HG03342 (cell line): ENCODE measurements around the gene SORCS1.

Source experiments
- ATAC-seq: cut with Tn5 transposase; IDR thresholded peaks from one replicate; pipeline ENCODE4 v1.9.1; 2021; ENCODE audit warnings: mild to moderate bottlenecking, moderate library complexity; ENCODE audit not compliant: unreplicated experiment

Gene SORCS1

DNA sequence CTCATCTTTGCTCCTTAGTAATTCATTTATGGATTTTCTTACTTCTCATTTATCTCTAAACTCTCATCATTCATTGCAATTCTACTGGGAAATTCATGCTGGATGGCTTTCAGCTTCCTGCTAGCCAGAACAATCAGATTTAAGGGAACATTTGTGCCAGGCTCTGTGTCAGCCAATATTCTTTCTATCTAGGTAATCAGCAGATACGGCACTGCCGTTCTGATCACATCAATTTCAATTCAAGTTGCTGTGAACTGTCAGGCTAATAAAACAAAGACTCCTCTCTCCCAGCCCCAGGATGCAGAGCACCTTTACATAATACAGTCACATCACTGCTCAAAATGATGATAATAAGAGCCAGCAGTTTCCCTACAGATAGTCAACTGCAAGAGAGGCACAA is 468.3 kb downstream of the SORCS1 start:
- ATAC-seq = no peak

DNA sequence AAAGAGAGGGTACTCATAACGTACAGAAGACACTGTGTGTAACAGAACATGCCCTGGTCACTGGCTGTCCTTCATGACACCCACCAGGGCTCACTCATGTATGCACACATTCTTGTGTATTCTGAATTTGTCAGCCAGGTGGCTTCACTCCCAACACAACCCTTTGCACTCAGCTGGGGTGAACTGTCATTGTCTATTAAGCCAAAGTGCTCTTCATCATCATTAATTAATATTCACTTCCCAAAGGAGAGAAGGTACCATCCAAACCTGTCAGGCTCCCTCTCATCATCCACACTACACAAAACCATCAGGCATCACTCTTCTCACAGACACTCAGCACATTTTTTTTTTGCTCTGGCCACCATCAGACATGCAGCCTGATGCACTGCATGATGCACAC is 469.8 kb downstream of the SORCS1 start:
- no peak for ATAC-seq

DNA sequence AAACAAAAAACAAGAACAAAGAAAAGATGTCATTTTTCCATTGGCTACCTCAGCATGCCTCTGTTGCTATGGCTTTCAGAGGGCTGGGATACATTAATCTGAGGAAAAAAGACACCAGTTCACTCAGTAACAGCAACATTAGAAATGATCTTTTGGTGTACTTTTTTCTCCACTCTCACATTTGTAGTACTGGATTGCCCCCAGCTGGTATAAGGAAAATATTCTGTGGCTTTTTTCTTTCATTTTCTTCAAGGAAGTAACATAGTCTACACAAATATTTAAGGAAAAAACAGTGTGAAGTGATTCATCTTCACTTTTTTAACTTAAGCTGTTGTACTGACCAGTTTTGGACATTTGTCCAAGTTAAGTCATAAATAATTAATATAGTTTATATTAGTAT is 482.3 kb downstream of the SORCS1 start:
- no peak for ATAC-seq

DNA sequence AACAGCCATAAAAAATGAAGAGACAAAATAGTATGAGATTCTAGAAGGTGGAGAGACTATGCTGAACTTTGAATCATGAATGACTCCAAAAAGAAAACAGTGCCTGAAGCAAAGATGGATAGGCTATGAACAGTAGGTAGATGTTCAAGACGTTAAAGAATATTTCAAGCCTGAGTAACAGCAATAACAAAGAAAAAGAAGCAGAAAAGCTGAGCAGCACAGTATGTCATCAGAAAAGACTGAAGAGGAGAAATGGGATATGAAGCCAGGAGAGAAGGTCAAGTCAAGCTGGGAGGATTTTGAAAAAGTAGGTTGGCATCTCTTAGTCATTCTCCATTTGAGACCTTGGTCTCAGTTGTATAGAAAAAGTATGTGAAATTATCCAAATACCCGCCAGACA is 484.4 kb downstream of the SORCS1 start:
- no peak for ATAC-seq

GRCh38 chr10:106679314-106679713 is 485.2 kb downstream of the SORCS1 start:
- no peak for ATAC-seq

DNA sequence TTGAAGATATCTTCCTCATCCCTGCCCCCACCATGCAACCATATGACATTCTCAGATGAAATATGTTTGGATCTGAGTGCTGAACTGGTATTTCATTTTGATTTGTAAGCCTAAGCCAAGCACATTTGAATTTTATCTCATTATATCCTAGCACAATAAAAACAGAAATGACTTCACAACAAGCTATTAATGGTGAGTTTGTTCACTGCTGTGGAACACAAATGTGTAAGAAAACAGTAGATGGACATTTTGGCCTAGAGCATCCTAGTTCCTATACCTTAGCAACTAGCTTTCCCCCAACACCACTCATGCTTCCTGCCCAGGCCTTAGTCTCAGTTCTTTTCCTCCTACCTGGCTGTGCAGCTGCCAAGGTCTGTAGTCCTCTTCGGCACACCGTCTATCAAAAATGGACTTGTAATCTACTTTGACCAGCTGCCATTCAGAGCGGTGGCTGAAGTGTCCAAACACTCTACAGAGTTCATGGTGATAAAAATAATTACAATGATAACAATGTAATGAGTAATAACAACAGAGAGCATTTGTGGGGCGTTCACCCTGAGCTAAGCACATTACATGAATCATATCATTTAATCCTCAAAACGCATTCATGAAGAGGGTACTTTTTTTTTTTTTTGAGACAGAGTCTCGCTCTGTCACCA is 491.9 kb downstream of the SORCS1 start:
- ATAC-seq = no peak

GRCh38 chr10:106661767-106662140 is 502.8 kb downstream of the SORCS1 start:
- ATAC-seq = no peak

DNA sequence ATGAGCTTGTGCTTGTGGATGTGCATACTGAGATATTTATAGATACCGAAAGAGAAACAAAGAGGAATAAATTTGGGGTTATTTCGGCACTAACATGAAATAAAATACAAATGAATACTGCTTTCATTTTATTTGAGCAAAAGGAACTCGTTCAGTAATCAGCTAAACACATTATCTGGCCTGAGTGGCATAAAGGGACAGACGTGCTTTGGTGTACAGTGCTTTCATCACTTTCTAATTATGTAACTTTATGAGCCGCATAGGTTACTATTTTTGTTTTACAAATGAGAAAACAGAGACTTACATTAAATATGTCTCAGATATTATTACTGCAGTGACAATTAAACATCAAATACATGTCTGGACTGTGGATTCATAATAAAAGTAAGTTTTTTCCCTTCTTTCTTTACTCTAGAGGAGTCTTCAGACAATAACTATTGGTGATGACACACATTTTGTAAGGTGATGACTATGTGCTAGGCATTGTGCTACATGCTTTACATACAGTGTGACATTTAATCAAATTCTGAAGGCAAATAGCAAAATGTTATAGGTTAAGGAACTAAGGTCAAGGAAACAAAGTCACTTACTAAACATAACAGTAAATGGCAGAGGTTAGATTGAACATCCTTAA is 503.3 kb downstream of the SORCS1 start:
- no peak for ATAC-seq

- no peak for ATAC-seq
Measured at GRCh38 chr10:106660550-106660949, 504.0 kb downstream of the SORCS1 start.

DNA sequence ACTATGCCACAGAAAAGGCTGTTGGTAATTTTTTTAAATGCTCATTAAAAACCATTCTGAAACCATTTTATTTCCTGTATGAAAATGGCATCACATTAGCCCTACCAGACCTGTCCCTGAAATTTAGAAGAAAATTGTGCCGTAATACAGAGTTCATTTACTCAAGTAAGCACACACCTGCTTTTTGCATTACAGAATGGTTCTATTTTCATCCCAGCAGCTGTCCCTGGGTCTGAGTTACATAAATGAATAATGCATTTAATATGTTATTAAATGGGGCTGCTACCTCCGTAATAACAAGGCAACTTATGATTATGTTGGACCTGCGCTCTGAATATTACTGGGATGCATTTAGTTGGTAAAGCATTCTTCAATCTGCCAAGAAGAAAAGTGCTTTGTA is 508.9 kb downstream of the SORCS1 start:
- no peak for ATAC-seq

DNA sequence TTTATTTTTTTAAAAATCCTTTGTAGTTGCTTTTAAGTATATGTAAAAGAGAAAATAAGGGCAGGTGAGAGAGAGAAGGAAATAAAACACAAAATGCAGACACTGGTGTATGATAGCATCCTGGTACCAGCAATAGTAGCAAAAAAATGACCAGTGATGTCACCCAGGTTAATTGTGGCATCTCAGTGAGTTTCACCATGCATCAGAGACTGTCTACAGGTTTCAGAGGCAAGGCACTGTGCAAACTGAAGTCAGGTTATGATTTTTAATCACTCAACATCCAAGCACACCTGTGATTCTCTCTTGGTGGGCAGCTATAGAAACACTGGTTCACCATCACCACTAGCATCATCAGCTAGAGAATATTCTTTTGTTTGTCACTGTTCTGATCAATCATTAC is 509.3 kb downstream of the SORCS1 start:
- ATAC-seq = no peak

DNA sequence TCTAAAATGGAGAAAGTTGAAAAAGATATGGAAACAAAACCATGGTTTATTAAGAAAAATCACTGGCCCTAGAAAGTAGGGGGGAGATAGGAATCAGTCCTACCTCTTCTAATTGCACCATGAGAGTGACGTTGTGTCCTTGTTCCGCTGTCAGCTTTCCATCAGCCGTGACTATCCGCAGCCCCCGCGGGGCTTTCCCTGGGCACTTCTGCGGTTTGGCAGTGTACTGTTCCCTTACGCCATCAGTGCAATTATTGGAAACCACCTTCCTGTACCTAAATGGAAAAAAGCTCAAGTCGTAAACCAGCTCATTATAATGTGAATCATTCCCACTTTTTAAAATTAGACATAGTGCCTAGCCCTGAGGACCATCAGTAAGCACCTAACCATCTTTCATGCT is 512.2 kb downstream of the SORCS1 start:
- ATAC-seq = no peak

DNA sequence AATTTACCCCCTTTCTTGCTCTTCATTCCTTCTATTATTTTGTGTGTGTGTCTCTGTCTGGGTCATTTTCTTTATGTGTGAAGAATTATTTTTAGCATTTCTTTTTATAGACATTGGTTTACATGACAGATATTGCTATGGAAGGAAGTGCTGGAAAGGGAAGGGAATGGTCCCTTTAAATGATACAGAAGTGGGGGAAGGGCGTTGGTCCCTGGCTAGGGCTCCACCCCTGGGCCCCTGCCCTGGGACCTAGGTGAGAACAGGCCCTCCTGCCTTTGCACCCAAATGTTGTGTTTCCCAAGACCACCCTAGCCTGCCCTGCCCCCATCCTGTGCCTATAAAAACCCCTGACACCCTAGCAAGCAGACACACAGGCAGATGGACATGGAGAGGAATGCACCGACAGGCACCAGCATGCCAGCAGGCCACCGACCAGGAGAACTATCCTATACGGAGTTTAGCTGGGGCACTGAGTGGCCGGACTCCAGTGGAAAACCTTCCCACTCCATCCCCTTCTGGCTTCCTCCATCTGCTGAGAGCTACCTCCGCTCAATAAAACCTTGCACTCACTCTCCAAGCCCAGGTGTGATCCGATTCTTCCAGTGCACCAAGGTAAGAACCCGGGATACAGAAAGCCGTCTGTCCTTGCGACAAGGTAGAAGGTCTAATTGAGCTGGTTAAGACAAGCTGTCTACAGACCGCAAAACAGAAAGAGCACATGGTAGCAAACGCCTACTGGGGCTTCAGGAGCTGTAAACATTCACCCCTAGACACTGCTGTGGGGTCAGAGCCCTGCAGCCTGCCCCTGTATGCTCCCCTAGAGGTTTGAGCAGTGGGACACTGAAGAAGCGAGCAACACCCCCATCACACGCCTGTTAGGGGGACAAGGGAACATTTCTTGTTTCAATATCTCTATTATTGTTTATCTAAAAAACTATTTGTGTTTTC is 515.7 kb downstream of the SORCS1 start:
- ATAC-seq = no peak

GRCh38 chr10:106643473-106643872 is 521.0 kb downstream of the SORCS1 start:
- no peak for ATAC-seq

DNA sequence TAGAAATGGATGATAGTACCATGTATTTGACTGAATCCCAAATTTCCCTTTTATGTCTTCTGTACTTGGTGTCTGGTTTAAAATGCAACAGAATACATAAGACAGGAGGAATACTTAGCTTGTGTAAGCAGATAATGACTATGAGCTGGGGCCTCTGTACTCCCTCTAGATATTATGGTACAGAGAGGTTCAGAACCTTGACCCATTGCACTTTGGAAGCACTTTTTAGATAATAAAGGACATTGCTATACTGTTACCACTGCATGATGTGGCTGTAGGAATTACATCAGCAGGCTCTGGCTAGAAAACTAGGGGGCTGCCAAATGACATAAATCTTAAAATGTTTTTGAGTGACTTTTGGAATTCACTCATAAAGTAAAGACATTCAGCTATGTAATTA is 526.6 kb downstream of the SORCS1 start:
- no peak for ATAC-seq

DNA sequence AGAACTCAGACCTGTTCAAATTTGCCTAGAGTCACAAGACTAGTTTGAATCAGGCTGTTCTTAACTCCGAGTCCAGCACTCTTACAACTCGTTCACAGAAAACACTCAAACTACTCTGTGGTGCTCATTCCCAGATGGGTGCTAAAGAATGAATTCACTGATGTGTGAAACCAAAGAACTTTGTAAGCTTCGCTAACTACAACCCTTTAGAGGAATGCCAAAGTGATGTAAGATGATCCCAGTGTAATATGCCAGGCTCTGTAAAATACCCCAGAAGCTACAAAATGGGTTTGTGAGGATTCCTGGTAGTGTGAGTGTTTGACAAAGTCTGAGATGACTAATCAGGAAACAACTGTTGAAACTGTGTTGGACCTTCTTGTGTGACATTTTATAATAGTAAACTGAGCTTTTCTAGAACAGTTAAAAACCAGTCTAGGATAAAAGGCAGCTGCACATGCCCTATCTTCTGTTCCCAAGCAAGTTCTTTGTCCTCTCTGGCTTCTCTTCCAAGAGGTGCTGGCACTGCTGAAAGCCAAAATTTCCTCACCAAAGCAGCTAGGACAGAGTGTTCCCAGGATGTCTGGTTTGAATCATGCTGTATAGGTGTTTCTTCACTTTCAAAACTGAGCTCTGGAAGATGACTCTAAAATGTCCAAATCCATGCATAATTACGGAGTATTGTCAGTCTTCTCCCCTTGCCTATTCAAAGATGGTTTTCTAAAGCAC is 527.6 kb downstream of the SORCS1 start:
- no peak for ATAC-seq

- no peak for ATAC-seq
Measured at GRCh38 chr10:106635947-106636346, 528.6 kb downstream of the SORCS1 start.

GRCh38 chr10:106631016-106631702 is 533.3 kb downstream of the SORCS1 start:
- ATAC-seq = no peak

DNA sequence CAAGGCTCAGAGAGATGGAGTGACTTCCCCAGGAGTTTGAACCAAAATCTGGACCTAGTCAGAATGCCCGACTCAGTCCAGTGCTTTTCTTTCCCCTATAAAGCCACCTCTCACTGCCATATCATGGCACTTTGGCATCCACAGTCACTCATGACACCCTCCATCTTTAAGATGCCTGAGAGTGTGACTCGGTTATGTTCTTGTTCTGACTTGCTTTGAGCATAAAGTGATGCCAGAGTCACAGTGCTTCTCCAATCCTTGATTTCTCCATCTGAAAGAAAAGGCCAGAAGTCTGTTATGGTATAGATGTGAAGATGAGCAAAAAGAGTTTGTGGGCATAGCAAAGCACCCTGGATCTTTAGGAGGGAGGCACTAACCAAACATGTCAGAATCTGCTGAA is 538.1 kb downstream of the SORCS1 start:
- no peak for ATAC-seq

DNA sequence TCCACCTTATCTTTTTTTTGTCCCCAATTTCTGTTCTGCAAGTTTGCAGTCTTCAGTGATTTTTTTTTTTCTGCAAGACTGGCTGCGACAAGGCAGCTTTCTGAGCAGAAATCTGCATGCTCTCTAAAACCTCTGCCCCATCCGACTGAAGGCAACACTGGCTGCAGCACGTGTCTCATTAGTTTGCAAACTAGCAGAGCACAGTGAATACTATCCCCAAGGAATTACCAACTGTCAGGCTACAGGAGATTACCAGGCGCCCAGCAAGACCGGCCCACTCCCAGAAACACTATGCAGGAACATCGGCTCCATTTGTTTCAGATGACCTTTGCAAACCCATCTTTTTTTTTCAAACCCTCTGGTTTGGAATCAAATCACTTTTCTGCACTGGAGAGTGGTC is 538.8 kb downstream of the SORCS1 start:
- ATAC-seq = no peak

DNA sequence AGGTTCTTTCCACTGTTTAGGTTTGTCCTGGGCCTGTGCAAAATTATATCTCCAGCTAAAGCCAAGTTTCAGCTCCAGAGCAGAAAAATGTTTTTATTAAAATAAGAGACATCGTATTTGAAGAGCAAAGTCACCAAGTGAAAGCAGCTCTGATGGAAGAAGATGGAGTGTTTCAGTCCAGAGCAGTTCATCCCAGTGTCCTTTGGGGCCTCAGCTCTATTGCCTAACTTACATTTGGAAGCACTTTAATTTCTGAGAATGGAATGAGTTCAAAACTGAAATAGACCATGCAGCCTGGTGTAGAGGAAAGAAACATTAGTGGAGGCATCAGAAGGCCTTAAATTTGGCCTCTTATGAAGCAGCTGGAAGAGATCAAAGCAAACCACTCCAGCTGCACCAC is 545.2 kb downstream of the SORCS1 start:
- no peak for ATAC-seq
